K562 (cell line): ENCODE results near the gene ABCE1. TPM values are rescaled to one million over a fixed set of nuclear protein-coding genes. Genes with fewer than 3 reads are reported as not detected.
A peak's percentile ranks its signal among the peaks of the same experiment; 100 is the strongest.

Experiments
- ATAC-seq: fragments of 200-7000 bp; cut with Tn5 transposase; 3 replicates; pipeline ENCODE4 v1.9.1; 2020; ENCODE audit warnings: moderate library complexity
- BruUV-seq: library from RNA; stranded (reverse); fragments of 400-500 nt; replicated peaks from 2 replicates; lab custom pipeline; 2021; lab: Mats Ljungman, UMichigan
- CTCF ChIA-PET: fragments of 300-600 bp; formaldehyde crosslinking; extraction: SDS; loops from one replicate; lab custom pipeline; 2021; ENCODE audit warnings: low intra/inter-chr PET ratio; lab: Yijun Ruan, JAX
- POLR2A ChIA-PET: fragments of 300-600, 350-650 bp; sonication (Branson Sonifier 250); formaldehyde crosslinking; extraction: SDS; loops from one replicate; lab custom pipeline; 2021; ENCODE audit warnings: antibody characterized with exemption, inconsistent platforms; lab: Yijun Ruan, JAX
- DNase-seq, 4 experiments: peaks; one replicate each; pipeline versions ENCODE4 v3.0.0 to v3.0.0-alpha.2; 2011 to 2018; ENCODE audit warnings: low spot score in 3 of 4, mixed read lengths in 3 of 4; ENCODE audit errors: extremely low read depth in 1 of 4
- FAIRE-seq: peaks from 2 replicates; lab custom pipeline; 2011; peaks lifted over from hg19 to GRCh38; lab: Jason Lieb, UNC
- H2AFZ ChIP-seq: 2 replicates; pipeline ENCODE4 v1.6.0; 2011; ENCODE audit warnings: low read depth, low read length, control low read depth, inconsistent platforms
- H3K27ac ChIP-seq: fragments of 200-600 bp; 3 replicates; pipeline ENCODE4 v1.8.0; 2011; ENCODE audit warnings: low read depth, mild to moderate bottlenecking, control low read depth, inconsistent platforms, low read length, moderate library complexity, mixed read lengths; ENCODE audit errors: extremely low read depth
- H3K27me3 ChIP-seq, 2 experiments: fragments of 300-600 bp in 1 of 2; 2 replicates in 1 of 2; 3 replicates in 1 of 2; pipeline versions ENCODE4 v1.6.0 to v1.8.0; 2011; ENCODE audit warnings: inconsistent platforms in 2 of 2, low read length in 2 of 2, mild to moderate bottlenecking in 1 of 2, mixed read lengths in 1 of 2, moderate library complexity in 1 of 2; ENCODE audit not compliant: control insufficient read depth in 2 of 2, insufficient read depth in 2 of 2
- H3K36me3 ChIP-seq: fragments of 300-600 bp; 3 replicates; pipeline ENCODE4 v1.8.0; 2011; ENCODE audit warnings: mild to moderate bottlenecking, low read length, inconsistent platforms; ENCODE audit not compliant: control insufficient read depth, insufficient read depth
- H3K4me1 ChIP-seq, 2 experiments: fragments of 200-600 bp in 1 of 2; replicated peaks in 1 of 2; 2 replicates in 1 of 2; 3 replicates in 1 of 2; pipeline versions ENCODE4 v1.5.1 to v1.8.0; 2011; ENCODE audit warnings: inconsistent platforms in 2 of 2, low read length in 2 of 2, mild to moderate bottlenecking in 1 of 2, mixed read lengths in 1 of 2, moderate library complexity in 1 of 2; ENCODE audit not compliant: control insufficient read depth in 2 of 2, insufficient read depth in 2 of 2
- H3K4me2 ChIP-seq: 2 replicates; pipeline ENCODE4 v1.6.1; 2011; ENCODE audit warnings: low read length, control low read depth, inconsistent platforms, mixed read lengths; ENCODE audit not compliant: insufficient read depth
- H3K4me3 ChIP-seq: fragments of 200-600 bp; sonication (generic), shearing (Covaris generic); 2 replicates; pipeline ENCODE4 v1.5.1; 2016; ENCODE audit warnings: control low read depth, inconsistent platforms
- H3K79me2 ChIP-seq: fragments of 200-600 bp; 3 replicates; pipeline ENCODE4 v1.8.0; 2011; ENCODE audit warnings: low read length, inconsistent platforms; ENCODE audit not compliant: control insufficient read depth, insufficient read depth
- H3K9ac ChIP-seq, 2 experiments: 2 replicates each; pipeline versions ENCODE4 v1.6.0 to v1.6.1; 2011; ENCODE audit warnings: low read depth in 2 of 2, low read length in 2 of 2, control low read depth in 1 of 2, inconsistent platforms in 1 of 2, mild to moderate bottlenecking in 1 of 2, mixed read lengths in 1 of 2; ENCODE audit not compliant: insufficient read depth in 1 of 2
- H3K9me1 ChIP-seq: one replicate; pipeline ENCODE4 v1.6.0; 2011; ENCODE audit warnings: inconsistent platforms, mild to moderate bottlenecking, low read length, moderate library complexity; ENCODE audit not compliant: control insufficient read depth, insufficient read depth
- H3K9me3 ChIP-seq: replicated peaks from 2 replicates; pipeline ENCODE4 v1.5.1; 2011; ENCODE audit warnings: low read depth, low read length, inconsistent platforms; ENCODE audit not compliant: control insufficient read depth, insufficient read depth
- H4K20me1 ChIP-seq: replicated peaks from 2 replicates; pipeline ENCODE4 v1.6.1; 2011; ENCODE audit warnings: low read length, inconsistent platforms, mixed read lengths; ENCODE audit not compliant: control insufficient read depth, insufficient read depth
- BCOR ChIP-seq: fragments of 450-650 bp; IDR thresholded peaks from 2 replicates; pipeline ENCODE4 v1.6.1; 2016
- CHCHD3 ChIP-seq: fragments of 250-450 bp; sonication (Bioruptor Pico); IDR thresholded peaks from 2 replicates; pipeline ENCODE4 v2.1.2; 2022; ENCODE audit warnings: mild to moderate bottlenecking
- CTBP1 ChIP-seq: fragments of 450-650 bp; IDR thresholded peaks from 2 replicates; pipeline ENCODE4 v1.6.1; 2016; ENCODE audit warnings: borderline replicate concordance
- FOXP4 ChIP-seq: sonication (generic); formaldehyde crosslinking; IDR thresholded peaks from 2 replicates; pipeline ENCODE4 v1.8.0; 2022; ENCODE audit warnings: mild to moderate bottlenecking, missing genetic modification reagents, borderline replicate concordance
- HDAC6 ChIP-seq: IDR thresholded peaks from 2 replicates; pipeline ENCODE4 v1.6.1; 2012; ENCODE audit warnings: low read depth, mild to moderate bottlenecking, control low read depth, inconsistent platforms, low read length, moderate library complexity
- JUND ChIP-seq, 2 experiments: IDR thresholded peaks; 2 replicates in 1 of 2; 3 replicates in 1 of 2; pipeline ENCODE4 v1.6.1; 2011; ENCODE audit warnings: borderline replicate concordance in 2 of 2, low read depth in 2 of 2, low read length in 2 of 2, improper control_type of control experiment in 1 of 2, missing biosample characterization in 1 of 2, missing genetic modification characterization in 1 of 2, missing genetic modification reagents in 1 of 2
- NCOA4 ChIP-seq: fragments of 450-650 bp; IDR thresholded peaks from 2 replicates; pipeline ENCODE4 v1.6.1; 2018; ENCODE audit warnings: mild to moderate bottlenecking; ENCODE audit not compliant: partially characterized antibody
- PHB2 ChIP-seq: fragments of 450-650 bp; IDR thresholded peaks from 2 replicates; pipeline ENCODE4 v1.6.1; 2017; ENCODE audit warnings: low read depth
- TRIM28 ChIP-seq: fragments of 450-650 bp; IDR thresholded peaks from 2 replicates; pipeline ENCODE4 v1.6.1; 2017
- ZNF507 ChIP-seq: conservative IDR thresholded peaks from 2 replicates; pipeline ENCODE4 v1.6.1; 2017; ENCODE audit warnings: missing genetic modification characterization, missing compliant biosample characterization
- ZNF561 ChIP-seq: fragments of 450-650 bp; formaldehyde crosslinking; conservative IDR thresholded peaks from 2 replicates; pipeline ENCODE4 v1.4.0; 2020; ENCODE audit warnings: mild to moderate bottlenecking, moderate library complexity
- ZNF780A ChIP-seq: fragments of 250-450 bp; sonication (Bioruptor Pico); IDR thresholded peaks from 2 replicates; pipeline ENCODE4 v1.5.0; 2021; ENCODE audit warnings: mild to moderate bottlenecking
- WGBS: fragments of 100-300 bp; shearing (Covaris generic); methylation state at CpG from one replicate; pipeline ENCODE4 v1.1.6; 2016; ENCODE audit warnings: low coverage, mixed read lengths; ENCODE audit not compliant: insufficient coverage; ENCODE audit errors: missing lambda C conversion rate; 5-methylcytosine and 5-hydroxymethylcytosine counted together
- in situ Hi-C: fragments of 300-500 bp; cut with MboI; formaldehyde crosslinking; loops from 4 replicates; pipeline ENCODE4 v1.15.0; 2018; ENCODE audit warnings: inconsistent platforms, mixed read lengths
- intact Hi-C: fragments of 100-400 bp; cut with micrococcal nuclease; formaldehyde crosslinking; loops from 2 replicates; pipeline ENCODE4 v1.14.2; 2022
- polyA plus RNA-seq, 8 experiments: library from polyadenylated mRNA; depleted of rRNA in 4 of 8; stranded (reverse) in 5 of 8; unstranded in 3 of 8; fragments of >200 nt; fragmentation: Nextera tagmentation in 2 of 8; fragmentation: Illumina TruSeq in 1 of 8; extraction: Ambion mirVana in 2 of 8; extraction: Trizol in 1 of 8; gene quantifications; 2 replicates each; pipeline versions ENCODE4 v1.2.1 to v1.2.3, GENCODE V29; 2011 to 2014; ENCODE audit warnings: inconsistent platforms in 1 of 8, missing spikeins in 1 of 8
- total RNA-seq, 7 experiments: library from RNA; depleted of rRNA in 6 of 7; stranded (reverse); fragments of >200 nt in 6 of 7; fragmentation: Illumina TruSeq in 2 of 7; extraction: Trizol in 2 of 7; gene quantifications; 2 replicates each; pipeline versions ENCODE4 v1.2.1 to v1.2.3, GENCODE V29; 2011 to 2021; ENCODE audit warnings: low replicate concordance in 1 of 7

The ABCE1 gene
- total and polyA plus RNA-seq, 9 of the 15 experiments (the other 6 are each of a cell fraction or from before 2014, with no cell fraction given): 134 to 256 (median 169) TPM

DNA sequence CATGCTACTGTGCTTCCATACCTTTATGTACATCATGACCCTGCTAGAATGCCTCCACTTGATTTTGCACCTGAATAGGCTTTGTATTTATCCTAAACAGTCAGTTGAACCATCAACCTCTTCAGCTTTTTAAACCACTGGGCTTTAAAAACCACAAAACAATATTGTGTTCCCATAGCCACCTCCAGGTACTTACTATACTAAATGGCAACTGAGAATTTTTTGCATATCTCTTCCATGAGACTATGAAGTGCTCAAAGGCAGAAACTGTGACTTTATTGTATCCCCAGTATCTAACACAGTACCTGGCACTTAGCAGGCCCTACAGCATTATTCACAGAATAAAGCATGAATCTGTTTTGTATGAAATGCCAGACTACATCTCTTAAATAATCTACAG is 39.9 kb upstream of the ABCE1 start:
- TF ChIP-seq TRIM28: no peak
- no peak for TF ChIP-seq ZNF507 (tag)
- no peaks in the 10 kb centered on the region for H3K27me3 ChIP-seq
- ChIA-PET POLR2A (interaction anchor here (0.7 kb wide), 1 partner anchor 876 kb away, joined by 3 read pairs; no protein-coding TSS in a partner anchor), CTCF (no interaction called here)
- ATAC-seq: no peak
- no peaks in the 10 kb centered on the region for H3K79me2 ChIP-seq
- H3K9me1 ChIP-seq: no peaks in the 10 kb centered on the region
- no peaks in the 10 kb centered on the region for H3K4me1 ChIP-seq
- H3K4me3 ChIP-seq: no peak overlapping the region
- no peak for FAIRE-seq
- no peak overlapping the region for H3K4me2 ChIP-seq
- intact Hi-C loops: no loop called here
- no peak overlapping the region for H2AFZ ChIP-seq
- no peaks in the 10 kb centered on the region for H4K20me1 ChIP-seq
- DNase-seq: no peak
- H3K27ac ChIP-seq: no peak overlapping the region
- in situ Hi-C loops: loop anchor here (25.0 kb wide), 1 partner anchor 896 kb away; no protein-coding TSS in a partner anchor
- no peaks in the 10 kb centered on the region for H3K9me3 ChIP-seq
- BruUV-seq: no TSS peak
- no peak overlapping the region for H3K9ac ChIP-seq
- peaks cover 4% of the 10 kb centered on the region; the same call in 2 of the 3 replicates for H3K36me3 ChIP-seq

GRCh38 chr4:145061318-145061920 is 36.7 kb upstream of the ABCE1 start:
- ATAC-seq (peak; percentile 85), DNase-seq (peak in 3 of 4 experiments; percentile 10 to 51 (median 11)), FAIRE-seq (peak; percentile 35)
- CTCF ChIA-PET: interaction anchor here (0.6 to 1.9 kb wide), 3 partner anchors 450 to 1868 kb away, joined by 4 to 7 read pairs (median 6); no protein-coding TSS in a partner anchor
- Histone ChIP-seq H3K9me3 (no peaks in the 10 kb centered on the region), H4K20me1 (no peaks in the 10 kb centered on the region), H3K27me3 (no peaks in the 10 kb centered on the region), H3K4me1 (no peaks in the 10 kb centered on the region), H3K9ac (no peak overlapping the region), H3K4me2 (no peak overlapping the region), H3K9me1 (no peaks in the 10 kb centered on the region), H3K36me3 (peaks cover 12% of the 10 kb centered on the region; the same call in 2 of the 3 replicates), H3K27ac (no peak overlapping the region), H3K79me2 (no peaks in the 10 kb centered on the region; the same call in 2 of the 3 replicates), H3K4me3 (no peak overlapping the region), H2AFZ (no peak overlapping the region)
- 33% methylated on average over 6 of the region's 6 CpGs for WGBS
- in situ Hi-C loops: loop anchor here (25.0 kb wide), 1 partner anchor 899 kb away; no protein-coding TSS in a partner anchor
- intact Hi-C loops: loop anchor here (2.0 to 5.0 kb wide), 2 partner anchors 274 to 887 kb away; no protein-coding TSS in a partner anchor
- POLR2A ChIA-PET: no interaction called here
- no TSS peak for BruUV-seq
- TF ChIP-seq ZNF561 (CRISPR knock-in tag) (no peak), CTBP1 (no peak), ZNF780A (CRISPR knock-in tag) (no peak), NCOA4 (no peak), BCOR (no peak), PHB2 (no peak), JUND (IDR thresholded peaks at IDR 0.05; ENCODE audit: borderline replicate concordance, low read depth, low read length) (no peak), JUND (tag; IDR thresholded peaks at IDR 0.05; ENCODE audit: borderline replicate concordance, low read depth, low read length) (no peak), FOXP4 (CRISPR knock-in tag) (no peak), HDAC6 (no peak), CHCHD3 (CRISPR knock-in tag) (no peak)
